GM12874 (cell line): ENCODE data around the gene RCE1.

Experiments
- TF ChIP-seq, protein P1 (sequence below): IDR thresholded peaks from 2 replicates; pipeline ENCODE4 v1.5.1; 2011; ENCODE audit warnings: low read depth, mild to moderate bottlenecking, control low read depth, low read length, moderate library complexity; ENCODE audit not compliant: insufficient read depth

Gene RCE1

DNA sequence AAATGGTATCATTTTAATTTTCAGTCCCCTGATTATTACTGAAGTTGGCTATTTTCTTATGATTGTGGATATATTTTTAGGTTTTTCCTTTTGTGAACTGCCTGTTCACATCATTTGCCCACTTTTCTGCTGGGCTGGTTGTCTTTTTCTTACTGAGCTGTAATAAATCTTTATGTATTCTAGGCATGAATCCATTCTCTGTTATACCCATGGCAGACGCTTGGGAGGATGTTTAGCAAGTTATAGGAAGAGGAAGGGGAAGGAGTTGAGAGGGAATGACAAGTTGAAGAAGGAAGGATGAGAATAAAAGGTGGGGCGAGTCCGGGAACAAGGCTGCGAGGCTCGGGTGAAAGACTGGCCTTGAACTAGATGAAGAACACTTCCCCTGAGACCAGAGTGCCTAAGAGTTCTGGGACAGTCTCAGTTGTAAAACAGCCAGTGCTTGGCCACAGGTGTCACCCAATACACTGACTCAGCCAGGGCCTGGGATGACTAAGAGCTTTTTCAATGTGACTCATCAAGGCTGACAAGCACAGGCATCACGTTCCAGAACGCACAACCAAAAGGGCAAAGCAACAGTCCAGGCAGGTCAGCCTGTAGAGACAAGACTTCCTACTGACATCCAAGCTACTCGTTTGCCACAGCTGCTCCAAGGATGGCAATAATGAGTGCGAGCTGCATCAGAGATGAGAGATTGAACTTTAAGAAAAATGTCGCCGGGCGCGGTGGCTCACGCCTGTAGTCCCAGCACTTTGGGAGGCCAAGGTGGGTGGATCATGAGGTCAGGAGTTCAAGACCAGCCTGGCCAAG lies 48.8 kb downstream of the RCE1 start:
- TF ChIP-seq, protein P1, sequence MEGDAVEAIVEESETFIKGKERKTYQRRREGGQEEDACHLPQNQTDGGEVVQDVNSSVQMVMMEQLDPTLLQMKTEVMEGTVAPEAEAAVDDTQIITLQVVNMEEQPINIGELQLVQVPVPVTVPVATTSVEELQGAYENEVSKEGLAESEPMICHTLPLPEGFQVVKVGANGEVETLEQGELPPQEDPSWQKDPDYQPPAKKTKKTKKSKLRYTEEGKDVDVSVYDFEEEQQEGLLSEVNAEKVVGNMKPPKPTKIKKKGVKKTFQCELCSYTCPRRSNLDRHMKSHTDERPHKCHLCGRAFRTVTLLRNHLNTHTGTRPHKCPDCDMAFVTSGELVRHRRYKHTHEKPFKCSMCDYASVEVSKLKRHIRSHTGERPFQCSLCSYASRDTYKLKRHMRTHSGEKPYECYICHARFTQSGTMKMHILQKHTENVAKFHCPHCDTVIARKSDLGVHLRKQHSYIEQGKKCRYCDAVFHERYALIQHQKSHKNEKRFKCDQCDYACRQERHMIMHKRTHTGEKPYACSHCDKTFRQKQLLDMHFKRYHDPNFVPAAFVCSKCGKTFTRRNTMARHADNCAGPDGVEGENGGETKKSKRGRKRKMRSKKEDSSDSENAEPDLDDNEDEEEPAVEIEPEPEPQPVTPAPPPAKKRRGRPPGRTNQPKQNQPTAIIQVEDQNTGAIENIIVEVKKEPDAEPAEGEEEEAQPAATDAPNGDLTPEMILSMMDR, result no peak

DNA sequence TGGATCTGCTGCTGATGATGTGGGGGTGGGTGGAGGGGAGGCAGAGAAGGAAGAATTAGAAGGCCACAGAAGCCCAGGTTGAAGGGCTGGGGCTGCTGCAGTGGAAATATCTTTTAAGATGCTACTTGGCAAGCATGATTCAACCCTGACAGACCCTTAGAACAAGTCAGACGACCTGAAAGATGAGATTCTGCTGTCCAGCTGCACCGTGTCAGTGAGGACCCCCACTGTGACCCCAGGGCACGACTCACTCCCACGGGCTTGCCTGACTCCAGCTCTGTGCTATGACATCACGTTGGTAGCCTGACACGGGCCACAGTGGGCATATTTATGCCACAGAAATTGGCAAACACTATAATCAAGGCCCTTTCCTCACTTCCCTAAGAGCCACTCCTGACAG lies 49.7 kb downstream of the RCE1 start:
- TF ChIP-seq, protein P1, result no peak

DNA sequence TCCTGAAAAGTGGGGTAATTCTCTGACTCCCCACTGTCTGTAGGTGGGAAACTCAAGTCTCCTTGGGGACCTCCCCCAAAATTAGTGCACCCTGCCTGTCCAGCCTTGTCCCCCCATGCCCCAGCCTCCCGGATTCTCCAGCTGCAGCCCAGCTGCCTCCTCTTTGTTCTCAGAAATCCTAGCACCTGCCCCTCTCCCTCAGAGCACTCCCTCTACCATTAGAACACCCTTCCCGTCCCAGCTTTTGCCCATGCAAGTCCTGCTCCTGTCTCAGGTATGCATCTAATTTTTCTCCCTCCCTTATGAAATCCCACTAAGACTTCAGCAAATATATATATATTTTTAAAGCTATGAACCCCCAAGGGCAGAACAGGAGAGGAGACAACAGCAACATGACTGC lies 50.9 kb downstream of the RCE1 start:
- TF ChIP-seq, protein P1, result no peak
